ENCODE data around the gene SPNS2.

DNA sequence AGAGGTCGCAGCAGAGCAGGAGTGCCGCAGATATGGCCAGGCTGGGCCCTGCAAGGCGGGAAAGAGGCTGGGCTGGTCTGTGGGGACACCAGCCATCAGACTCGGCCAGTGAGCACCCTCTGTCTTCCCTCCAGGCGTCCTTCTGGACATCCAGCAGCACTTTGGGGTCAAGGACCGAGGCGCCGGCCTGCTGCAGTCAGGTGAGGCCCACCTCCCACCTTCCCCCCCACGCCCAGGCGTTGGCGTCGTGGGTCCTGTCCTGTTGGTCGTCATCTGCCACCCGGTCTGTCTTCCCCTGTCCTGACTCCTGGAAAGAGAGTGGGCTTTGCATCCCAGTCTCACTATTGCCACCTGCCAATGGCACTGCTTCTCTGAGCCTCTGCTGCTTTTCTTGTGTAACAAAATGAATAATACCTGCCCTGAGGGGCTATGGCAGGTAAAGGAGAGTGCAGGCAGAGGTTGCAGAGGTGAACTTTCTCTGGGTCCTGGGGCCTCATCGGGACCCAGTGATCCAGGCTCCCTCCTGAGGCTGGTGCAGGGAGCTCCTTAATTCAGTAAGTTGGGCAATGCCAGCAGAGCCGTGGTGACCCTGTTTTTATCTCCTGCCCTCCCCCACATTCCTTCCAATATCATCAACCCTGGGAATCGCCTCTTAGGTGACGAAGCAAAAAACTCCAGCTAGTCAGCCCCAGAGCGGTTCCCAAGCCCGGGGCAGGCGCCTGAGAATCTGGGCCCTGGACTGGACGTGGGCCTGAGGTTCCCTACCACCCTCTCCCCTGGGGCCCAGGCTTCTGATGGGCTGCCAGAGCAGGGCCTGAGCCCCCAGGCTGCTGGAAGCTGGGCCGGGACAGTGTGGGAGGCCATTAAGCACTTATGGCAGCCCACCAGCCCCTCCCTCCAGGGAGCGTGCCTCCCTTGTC lies 14.7 kb downstream of the SPNS2 start:
- no peak for TF ChIP-seq EZH2 (IDR thresholded peaks at IDR 0.05; ENCODE audit: insufficient read depth, poor library complexity, severe bottlenecking)
- TF ChIP-seq EZH2phosphoT487 (IDR thresholded peaks at IDR 0.05; ENCODE audit: insufficient read depth, low read depth) = no peak

All from GM23248 (cell line).